Pancreas (tissue), 10 donors: ENCODE measurements around the gene RIMBP2. TPM values are rescaled to one million over a fixed set of nuclear protein-coding genes. Genes with fewer than 3 reads are reported as not detected.

Source experiments
- ATAC-seq, 4 donors: fragments of 200-7000 bp; cut with Tn5 transposase; one replicate each; pipeline versions ENCODE4 v1.8.0 to v1.9.1; 2020; ENCODE audit warnings: mild to moderate bottlenecking in 4 of 4, moderate library complexity in 4 of 4
- DNase-seq, 6 donors: peaks; one replicate each; pipeline ENCODE4 v3.0.0-alpha.2; 2020
- FAIRE-seq: peaks from 2 replicates; lab custom pipeline; 2012; peaks lifted over from hg19 to GRCh38; lab: Jason Lieb, UNC
- H3K27ac ChIP-seq, 4 donors: fragments of 200-600 bp; sonication (generic); 1 replicate in 3 of 4; 2 replicates in 1 of 4; pipeline versions ENCODE4 v1.5.0 to v1.8.0; 2020
- H3K27me3 ChIP-seq, 4 donors: fragments of 200-600 bp; one replicate each; pipeline ENCODE4 v1.8.0; 2021
- H3K36me3 ChIP-seq, 3 donors: fragments of 200-600 bp; sonication (generic) in 1 of 3; one replicate each; pipeline versions ENCODE4 v1.5.0 to v1.8.0; 2020 to 2021
- H3K4me1 ChIP-seq, 3 donors: fragments of 200-600 bp; one replicate each; pipeline ENCODE4 v1.8.0; 2021
- H3K4me3 ChIP-seq, 4 donors: fragments of 200-600 bp; sonication (generic) in 2 of 4; one replicate each; pipeline versions ENCODE4 v1.5.0 to v1.8.0; 2020 to 2021
- H3K9me3 ChIP-seq, 4 donors: fragments of 200-600 bp; one replicate each; pipeline ENCODE4 v1.8.0; 2021
- WGBS, 2 donors: extraction: QIAGEN DNeasy Blood & Tissue Kit; methylation state at CpG; one replicate each; pipeline ENCODE4 v1.1.7; 2013; 5-methylcytosine and 5-hydroxymethylcytosine counted together
- intact Hi-C, 3 donors: fragments of 100-400 bp; cut with DNase I; formaldehyde crosslinking; loops; one replicate each; pipeline versions ENCODE4 v1.11.1 to v1.14.2; 2022
- polyA plus RNA-seq, 2 donors: library from polyadenylated mRNA; stranded (reverse); fragments of 200-250 nt; gene quantifications; one replicate each; pipeline ENCODE4 v1.2.3, GENCODE V29; 2013
- total RNA-seq, 6 donors: library from RNA; stranded (reverse); fragmentation: NEBNext Ultra II Directional in 4 of 6; extraction: Animal tissue kit (Norgen Biotek cat#: 25700) in 4 of 6; gene quantifications; one replicate each; pipeline versions ENCODE4 v1.2.1 to v1.2.4, GENCODE V29; 2021 to 2023
- TF ChIP-seq, protein P1 (sequence below), 4 donors: fragments of 200-600 bp; sonication (generic) in 3 of 4; IDR thresholded peaks; one replicate each; pipeline versions ENCODE4 v1.5.0 to v1.8.0; 2021; ENCODE audit warnings: antibody characterized with exemption in 4 of 4
- donor health status: healthy with polysubstance abuse.
- donor health status: DM: no; HTN: no; CAD: no; lungs with moderate emphysema.
- donor health status: DM: no; HTN: no; CAD: no.
- donor health status: control.
- donor health status: control.
- donor health status: Bipolar disorder and iron deficiency.
- donor health status: DM: yes; HTN: yes; CAD: no.
- donor health status: DM: no; HTN: no; CAD: no.
- donor health status: DM: no; HTN: no; CAD: no.
- donor health status: DM: yes; HTN: yes; CAD: no.

Gene RIMBP2
- total and polyA plus RNA-seq, 8 donors = 1.6 to 14.9 (median 3.9) TPM

GRCh38 chr12:130639476-130640424 is 76.3 kb downstream of the RIMBP2 start:
- WGBS, 2 donors = 43 to 51% methylated on average over 18 of the region's 18 CpGs
- TF ChIP-seq, protein P1, sequence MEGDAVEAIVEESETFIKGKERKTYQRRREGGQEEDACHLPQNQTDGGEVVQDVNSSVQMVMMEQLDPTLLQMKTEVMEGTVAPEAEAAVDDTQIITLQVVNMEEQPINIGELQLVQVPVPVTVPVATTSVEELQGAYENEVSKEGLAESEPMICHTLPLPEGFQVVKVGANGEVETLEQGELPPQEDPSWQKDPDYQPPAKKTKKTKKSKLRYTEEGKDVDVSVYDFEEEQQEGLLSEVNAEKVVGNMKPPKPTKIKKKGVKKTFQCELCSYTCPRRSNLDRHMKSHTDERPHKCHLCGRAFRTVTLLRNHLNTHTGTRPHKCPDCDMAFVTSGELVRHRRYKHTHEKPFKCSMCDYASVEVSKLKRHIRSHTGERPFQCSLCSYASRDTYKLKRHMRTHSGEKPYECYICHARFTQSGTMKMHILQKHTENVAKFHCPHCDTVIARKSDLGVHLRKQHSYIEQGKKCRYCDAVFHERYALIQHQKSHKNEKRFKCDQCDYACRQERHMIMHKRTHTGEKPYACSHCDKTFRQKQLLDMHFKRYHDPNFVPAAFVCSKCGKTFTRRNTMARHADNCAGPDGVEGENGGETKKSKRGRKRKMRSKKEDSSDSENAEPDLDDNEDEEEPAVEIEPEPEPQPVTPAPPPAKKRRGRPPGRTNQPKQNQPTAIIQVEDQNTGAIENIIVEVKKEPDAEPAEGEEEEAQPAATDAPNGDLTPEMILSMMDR (IDR thresholded peaks at IDR 0.05) = no peak
- Histone ChIP-seq H3K27me3 (no peaks in the 10 kb centered on the region), H3K27ac (no peak overlapping the region), H3K4me1 (no peaks in the 10 kb centered on the region), H3K4me3 (no peak overlapping the region), H3K9me3 (no peaks in the 10 kb centered on the region), H3K36me3 (no peaks in the 10 kb centered on the region)
- ATAC-seq (peak in 2 of 4 donors; percentile 23 to 53), FAIRE-seq (no peak), DNase-seq (no peak)
- intact Hi-C loops = no loop called here

DNA sequence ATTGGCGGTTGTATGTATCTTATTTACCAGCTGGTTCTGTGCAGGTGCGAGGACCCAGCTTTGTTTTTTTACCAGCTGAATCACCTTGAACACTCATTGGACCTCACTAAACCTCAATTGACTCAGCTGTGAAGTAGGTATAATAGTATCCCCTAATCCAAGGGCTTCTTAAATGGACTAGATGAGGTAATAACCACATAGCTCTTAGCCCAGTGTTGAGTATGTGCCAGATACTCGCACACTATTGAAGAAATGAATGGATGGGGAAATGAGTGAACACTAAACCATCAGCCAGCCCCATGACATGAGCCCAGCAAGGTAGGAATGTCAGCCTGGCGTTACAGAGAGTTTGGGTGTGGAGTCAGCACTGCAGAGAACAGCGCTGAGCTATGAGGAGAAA is 79.7 kb downstream of the RIMBP2 start:
- H3K27ac ChIP-seq = no peak overlapping the region
- ATAC-seq (no peak), DNase-seq (no peak), FAIRE-seq (no peak)
- H3K9me3 ChIP-seq = no peaks in the 10 kb centered on the region
- H3K36me3 ChIP-seq = no peaks in the 10 kb centered on the region
- intact Hi-C loops = no loop called here
- no peak overlapping the region for H3K4me3 ChIP-seq
- H3K27me3 ChIP-seq = no peaks in the 10 kb centered on the region
- 65 to 73% methylated on average over 5 of the region's 5 CpGs for WGBS, 2 donors
- H3K4me1 ChIP-seq = no peaks in the 10 kb centered on the region
- TF ChIP-seq, protein P1 (IDR thresholded peaks at IDR 0.05) = no peak

GRCh38 chr12:130634866-130635265 is 81.2 kb downstream of the RIMBP2 start:
- intact Hi-C loops = no loop called here
- peaks cover 0 to 7% (median 0%) of the 10 kb centered on the region in 4 donors for H3K27me3 ChIP-seq

DNA sequence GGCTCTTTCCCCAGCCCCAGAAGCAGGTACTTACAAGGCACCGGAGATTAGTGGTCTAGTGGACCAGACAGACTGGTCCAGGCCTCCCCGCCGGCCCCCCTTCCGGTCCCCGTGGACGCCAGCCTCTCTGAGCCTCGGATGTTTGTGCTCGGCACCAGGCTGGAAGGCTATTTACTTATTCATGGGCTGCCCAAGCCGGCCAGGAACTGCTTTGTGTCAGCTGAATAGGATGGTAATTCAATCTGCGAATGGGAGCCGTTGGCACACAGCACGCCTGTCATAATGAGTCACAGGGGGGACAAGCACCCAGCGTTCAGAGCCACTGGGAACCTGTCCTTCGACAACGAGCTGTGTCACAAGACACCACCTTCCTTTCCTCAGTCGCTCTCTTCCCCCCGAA is 82.3 kb downstream of the RIMBP2 start:
- no peaks in the 10 kb centered on the region for H3K36me3 ChIP-seq
- no peaks in the 10 kb centered on the region for H3K4me1 ChIP-seq
- peak overlapping the region in 1 of 4 donors; percentile 22 for H3K27ac ChIP-seq
- intact Hi-C loops = no loop called here
- FAIRE-seq = no peak
- H3K27me3 ChIP-seq = peaks cover 0 to 7% (median 0%) of the 10 kb centered on the region in 4 donors
- no peak overlapping the region for H3K4me3 ChIP-seq
- peak; percentile 21 to 87 (median 64) for ATAC-seq
- 2% methylated on average over 17 of the region's 17 CpGs for WGBS, 2 donors
- TF ChIP-seq, protein P1 (IDR thresholded peaks at IDR 0.05) = no peak
- peak in 2 of 6 donors; percentile 22 to 34 for DNase-seq
- no peaks in the 10 kb centered on the region for H3K9me3 ChIP-seq

More at GRCh38 chr12:130634866-130635265, 81.2 kb downstream of the RIMBP2 start:
- Histone ChIP-seq H3K27ac (no peak overlapping the region), H3K4me3 (no peak overlapping the region), H3K4me1 (no peaks in the 10 kb centered on the region), H3K36me3 (no peaks in the 10 kb centered on the region), H3K9me3 (no peaks in the 10 kb centered on the region)
- WGBS, 2 donors = 53 to 60% methylated on average over 4 of the region's 4 CpGs
- ATAC-seq (no peak), FAIRE-seq (no peak), DNase-seq (no peak)
- TF ChIP-seq, protein P1 (IDR thresholded peaks at IDR 0.05) = no peak

- peaks cover 0 to 7% (median 0%) of the 10 kb centered on the region in 4 donors for H3K27me3 ChIP-seq
- H3K36me3 ChIP-seq = no peaks in the 10 kb centered on the region
- no peaks in the 10 kb centered on the region for H3K4me1 ChIP-seq
- peak in 2 of 4 donors; percentile 57 to 66 for ATAC-seq
- no peak overlapping the region for H3K4me3 ChIP-seq
- H3K9me3 ChIP-seq = no peaks in the 10 kb centered on the region
- H3K27ac ChIP-seq = no peak overlapping the region
- no peak for FAIRE-seq
- WGBS, 2 donors = 11 to 14% methylated on average over 5 of the region's 5 CpGs
- TF ChIP-seq, protein P1 (IDR thresholded peaks at IDR 0.05) = no peak
- intact Hi-C loops = no loop called here
- no peak for DNase-seq
These were observed 83.5 kb downstream of the RIMBP2 start for GRCh38 chr12:130632642-130633041.
